HG03196 (cell line): ENCODE results near the gene SLC6A1.

Source experiments
- ATAC-seq: cut with Tn5 transposase; IDR thresholded peaks from one replicate; pipeline ENCODE4 v1.9.1; 2021; ENCODE audit not compliant: unreplicated experiment

SLC6A1 gene

DNA sequence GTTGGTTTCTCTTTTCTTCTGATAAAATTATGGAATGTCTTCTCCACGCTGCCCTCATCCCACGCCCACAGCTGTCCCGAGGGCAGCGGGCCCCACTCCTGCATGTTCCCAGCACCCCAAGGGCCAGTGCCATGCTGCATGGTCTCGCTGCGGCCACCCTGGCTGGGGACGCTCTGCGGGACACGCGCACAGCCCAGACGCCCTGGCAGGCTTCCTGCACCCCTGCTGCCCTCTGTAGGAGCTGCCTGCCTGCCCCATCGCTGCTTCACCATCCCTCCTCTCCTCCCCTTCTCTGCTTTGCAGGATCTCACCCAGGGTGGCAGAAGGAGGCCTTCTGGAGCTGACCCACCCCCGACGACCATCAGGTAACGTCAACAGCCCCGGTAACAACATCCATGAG is 22.8 kb downstream of the SLC6A1 start:
- no peak for ATAC-seq

GRCh38 chr3:11016727-11017126 is 24.2 kb downstream of the SLC6A1 start:
- no peak for ATAC-seq

GRCh38 chr3:11019116-11019819 is 26.7 kb downstream of the SLC6A1 start:
- no peak for ATAC-seq

GRCh38 chr3:11020764-11021163 is 28.2 kb downstream of the SLC6A1 start:
- ATAC-seq: no peak

DNA sequence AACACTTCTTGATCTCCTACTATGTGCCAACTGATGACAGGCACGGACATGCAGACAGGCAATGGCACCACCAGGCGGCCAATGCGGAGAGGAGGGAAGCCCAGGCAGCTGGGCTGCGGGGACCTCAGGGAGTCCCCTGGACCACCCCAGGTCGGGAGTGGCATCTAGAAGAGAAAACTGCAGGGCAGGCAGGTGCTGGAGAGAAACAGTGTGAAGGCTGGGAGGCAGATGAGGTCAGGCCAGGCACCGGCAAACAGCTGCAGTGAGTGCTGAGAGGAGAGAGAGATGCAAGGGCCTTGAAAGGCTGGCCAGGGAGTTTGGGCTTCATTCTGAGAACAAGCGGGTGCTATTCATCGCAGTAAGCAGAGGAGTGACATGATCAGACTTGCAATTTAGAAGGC is 29.1 kb downstream of the SLC6A1 start:
- no peak for ATAC-seq

DNA sequence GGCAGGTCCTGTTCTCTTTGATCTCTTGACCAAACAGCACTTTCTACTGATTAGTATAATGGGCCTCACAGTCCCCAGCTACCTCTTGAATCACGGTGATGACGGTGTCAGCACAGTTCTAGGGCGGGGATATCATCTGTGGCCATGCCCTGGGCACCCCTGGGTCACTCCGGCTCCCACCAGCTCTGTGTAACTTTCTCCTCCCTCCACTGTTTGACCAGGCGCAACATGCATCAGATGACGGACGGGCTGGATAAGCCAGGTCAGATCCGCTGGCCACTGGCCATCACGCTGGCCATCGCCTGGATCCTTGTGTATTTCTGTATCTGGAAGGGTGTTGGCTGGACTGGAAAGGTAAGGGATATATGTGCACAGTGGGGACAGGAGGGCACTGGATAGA is 29.6 kb downstream of the SLC6A1 start:
- no peak for ATAC-seq

DNA sequence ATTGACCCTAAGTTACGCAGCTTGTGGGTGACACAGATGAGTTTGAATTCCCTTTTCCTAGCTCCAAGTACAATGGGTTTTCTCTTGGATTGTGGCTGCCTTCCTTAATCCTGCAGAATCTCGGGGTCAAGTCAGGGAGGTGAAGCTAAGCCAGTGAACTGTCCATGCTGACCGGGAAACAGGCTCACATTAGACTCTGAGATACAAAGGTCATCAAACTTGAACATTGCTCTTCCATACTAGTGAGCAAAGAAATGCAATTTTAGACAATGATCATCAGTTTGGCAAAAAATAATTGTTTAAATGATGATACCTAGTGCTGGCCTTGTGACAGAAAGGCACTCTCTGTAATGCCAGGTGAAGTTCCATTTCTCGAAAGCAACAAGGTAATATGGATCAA is 31.6 kb downstream of the SLC6A1 start:
- ATAC-seq: no peak

GRCh38 chr3:11029948-11030347 is 37.4 kb downstream of the SLC6A1 start:
- no peak for ATAC-seq

DNA sequence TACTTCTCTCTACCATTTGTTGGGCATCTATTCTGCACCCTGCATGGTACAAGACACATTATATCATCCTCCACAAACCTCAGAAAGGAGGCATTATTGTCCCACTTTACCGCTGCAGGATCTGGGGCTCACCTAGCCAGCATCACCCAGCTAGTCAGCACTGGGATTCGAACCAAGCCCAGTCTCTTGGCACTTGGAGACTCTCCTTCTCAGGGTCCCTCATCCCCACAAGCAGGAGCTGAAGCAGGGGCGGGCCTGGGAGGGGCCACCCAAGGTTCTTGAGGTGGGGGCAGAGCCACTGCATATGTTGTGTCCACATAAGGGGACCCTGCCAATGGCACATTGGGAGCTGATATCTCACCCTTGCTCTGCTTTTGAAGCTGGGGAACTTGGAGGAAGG is 41.3 kb downstream of the SLC6A1 start:
- no peak for ATAC-seq

GRCh38 chr3:11034309-11034985 is 41.9 kb downstream of the SLC6A1 start:
- ATAC-seq: no peak

GRCh38 chr3:11035757-11036505 is 43.4 kb downstream of the SLC6A1 start:
- ATAC-seq: no peak

- ATAC-seq: no peak
These were observed 44.8 kb downstream of the SLC6A1 start for GRCh38 chr3:11037241-11037873.

DNA sequence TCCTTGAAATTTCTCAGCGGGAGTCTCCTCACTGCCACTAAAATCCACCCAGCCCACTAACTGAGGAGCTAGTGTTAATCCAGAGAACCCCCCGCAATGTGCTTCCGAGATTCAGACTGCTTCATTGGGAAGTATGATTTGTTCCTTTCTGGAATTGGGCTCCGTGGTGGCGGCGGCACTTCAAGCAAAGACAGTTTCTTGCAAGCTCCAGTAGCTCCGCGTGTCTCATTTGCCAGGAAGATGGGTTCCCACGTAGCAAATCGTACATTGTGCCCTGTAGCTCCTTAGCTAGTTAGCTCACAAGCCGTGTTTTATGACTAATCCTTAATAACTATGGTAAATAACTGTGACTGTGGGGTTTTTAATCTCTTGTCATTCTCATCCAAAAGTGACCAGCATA is 45.4 kb downstream of the SLC6A1 start:
- ATAC-seq: no peak

- ATAC-seq: no peak
These were observed 53.0 kb downstream of the SLC6A1 start for GRCh38 chr3:11045536-11045935.

- ATAC-seq: no peak
These were observed 55.0 kb downstream of the SLC6A1 start for GRCh38 chr3:11047500-11047899.

GRCh38 chr3:11050666-11051323 is 58.2 kb downstream of the SLC6A1 start:
- ATAC-seq: no peak

GRCh38 chr3:11053926-11054503 is 61.5 kb downstream of the SLC6A1 start:
- ATAC-seq: no peak

DNA sequence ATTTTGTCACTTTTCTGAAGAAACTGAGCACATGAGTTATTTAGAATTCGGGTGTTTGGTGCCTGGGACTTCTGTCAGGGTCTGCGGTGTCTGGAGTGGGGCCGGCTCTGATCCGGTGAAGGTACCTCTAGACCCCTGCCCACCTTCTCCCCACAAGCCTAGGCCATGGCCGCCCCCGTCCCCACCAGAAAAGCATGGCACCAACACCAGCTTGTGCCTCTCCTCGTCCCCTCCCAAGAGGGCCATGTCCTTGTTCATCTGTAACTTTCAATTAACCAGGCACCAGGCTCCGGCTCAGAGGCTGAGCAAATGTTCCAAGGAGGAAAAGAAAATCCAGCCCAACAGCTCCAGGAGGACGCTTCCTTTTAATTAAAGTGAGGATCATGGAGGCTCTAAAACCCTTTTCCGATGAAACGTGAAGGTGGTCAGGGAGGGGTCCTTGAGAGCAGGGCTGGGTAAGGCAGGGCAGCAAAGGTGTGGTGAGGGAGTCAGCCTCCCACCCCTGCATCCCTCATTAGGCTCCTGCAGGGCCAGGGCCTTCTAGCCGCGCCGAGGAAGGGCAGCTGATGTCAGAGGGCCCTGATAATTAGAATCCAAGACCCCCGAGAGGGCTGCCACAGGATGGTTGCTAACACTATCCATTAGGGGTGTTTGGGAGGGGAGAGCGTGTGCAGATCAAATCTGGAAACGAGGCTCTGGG is 62.3 kb downstream of the SLC6A1 start:
- ATAC-seq: no peak

- ATAC-seq: no peak
These were observed 62.9 kb downstream of the SLC6A1 start for GRCh38 chr3:11055496-11055895.

DNA sequence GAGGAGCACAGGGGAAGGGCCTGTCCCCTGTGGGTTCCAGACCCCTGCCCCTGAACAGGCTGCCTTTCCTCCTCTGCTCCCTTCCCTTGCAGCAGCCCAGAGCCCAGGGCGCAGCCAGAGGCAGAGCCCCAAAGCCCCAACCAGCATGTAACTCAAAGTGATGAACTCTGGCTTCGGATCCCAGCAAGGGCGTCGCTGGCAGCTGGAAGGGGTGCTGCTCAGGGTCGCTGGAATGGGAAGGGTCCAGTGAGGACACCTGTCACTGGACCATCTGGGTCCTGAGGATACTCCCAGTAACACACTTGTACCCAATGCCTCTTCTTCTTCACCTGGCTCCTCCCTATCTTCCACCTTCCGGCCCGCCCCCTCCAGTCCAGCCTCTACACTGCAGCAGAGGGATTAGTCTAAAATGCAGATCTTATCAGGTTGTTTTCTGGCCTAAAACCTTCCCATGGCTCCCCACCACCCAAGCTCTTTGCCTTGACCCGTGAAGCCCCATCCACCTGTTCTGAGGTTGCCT is 64.0 kb downstream of the SLC6A1 start:
- no peak for ATAC-seq
